Stromal cell of bone marrow (primary cell): ENCODE measurements around the gene LRRC1.

Experiments
- DNase-seq: peaks from one replicate; pipeline ENCODE4 v3.0.0-alpha.2; 2012; ENCODE audit warnings: low read depth

LRRC1 gene

GRCh38 chr6:53889365-53889764 is 94.6 kb downstream of the LRRC1 start:
- no peak for DNase-seq

GRCh38 chr6:53892707-53893106 is 97.9 kb downstream of the LRRC1 start:
- no peak for DNase-seq

GRCh38 chr6:53894091-53894490 is 99.3 kb downstream of the LRRC1 start:
- DNase-seq, result peak; percentile 13

GRCh38 chr6:53896196-53896595 is 101.4 kb downstream of the LRRC1 start:
- DNase-seq, result no peak

- DNase-seq, result peak; percentile 28
Measured at GRCh38 chr6:53898026-53898795, 103.4 kb downstream of the LRRC1 start.

GRCh38 chr6:53899512-53899911 is 104.7 kb downstream of the LRRC1 start:
- DNase-seq, result no peak

GRCh38 chr6:53903357-53903756 is 108.6 kb downstream of the LRRC1 start:
- no peak for DNase-seq

- no peak for DNase-seq
Measured at GRCh38 chr6:53906103-53906502, 111.3 kb downstream of the LRRC1 start.

GRCh38 chr6:53906842-53907241 is 112.0 kb downstream of the LRRC1 start:
- peak; percentile 51 for DNase-seq

- DNase-seq, result no peak
Measured at GRCh38 chr6:53910834-53911233, 116.0 kb downstream of the LRRC1 start.

GRCh38 chr6:53912661-53913060 is 117.9 kb downstream of the LRRC1 start:
- no peak for DNase-seq

GRCh38 chr6:53913286-53913685 is 118.5 kb downstream of the LRRC1 start:
- DNase-seq, result no peak

- no peak for DNase-seq
Measured at GRCh38 chr6:53915026-53915691, 120.4 kb downstream of the LRRC1 start.

- DNase-seq, result no peak
Measured at GRCh38 chr6:53916804-53917463, 122.1 kb downstream of the LRRC1 start.

GRCh38 chr6:53917464-53917842 is 122.6 kb downstream of the LRRC1 start:
- no peak for DNase-seq

- no peak for DNase-seq
Measured at GRCh38 chr6:53918854-53919510, 124.2 kb downstream of the LRRC1 start.

- DNase-seq, result no peak
Measured at GRCh38 chr6:53919881-53920360, 125.1 kb downstream of the LRRC1 start.

GRCh38 chr6:53920881-53921280 is 126.1 kb downstream of the LRRC1 start:
- no peak for DNase-seq

- no peak for DNase-seq
Measured at GRCh38 chr6:53921639-53922038, 126.8 kb downstream of the LRRC1 start.

GRCh38 chr6:53922539-53922981 is 127.8 kb downstream of the LRRC1 start:
- no peak for DNase-seq

GRCh38 chr6:53924277-53924676 is 129.5 kb downstream of the LRRC1 start:
- no peak for DNase-seq

- DNase-seq, result no peak
Measured at GRCh38 chr6:53924821-53925422, 130.1 kb downstream of the LRRC1 start.
